ENCODE data around the gene SERINC4. TPM values are rescaled to one million over a fixed set of nuclear protein-coding genes. Genes with fewer than 3 reads are reported as not detected.
"Not testable (repeated sequence)": the region's sequence is repeated elsewhere in the genome, so short reads cannot be mapped to it uniquely, and the experiment has no call there.

The SERINC4 gene
- total RNA-seq, 1 donor from 2014 or later: not detected

GRCh38 chr15:43749690-43750345 lies 50.2 kb downstream of the SERINC4 start:
- intact Hi-C loops (cut with DNase I): no loop called here
- DNase-seq: peak; percentile 51
- H3K36me3 ChIP-seq: peaks cover 33% of the 10 kb centered on the region
- no peaks in the 10 kb centered on the region for H3K27me3 ChIP-seq (ENCODE audit: low read depth)
- no peaks in the 10 kb centered on the region for H3K9me3 ChIP-seq
- no peak for TF ChIP-seq CTCF (IDR thresholded peaks at IDR 0.05)
- peak overlapping the region; percentile 46 for H3K27ac ChIP-seq
- H3K4me1 ChIP-seq: peaks cover 54% of the 10 kb centered on the region
- ATAC-seq: no peak
- peak overlapping the region; percentile 31 for H3K4me3 ChIP-seq

GRCh38 chr15:43748376-43748775 lies 51.6 kb downstream of the SERINC4 start:
- no peak for DNase-seq
- peak overlapping the region; percentile 79 for H3K4me3 ChIP-seq
- peaks cover 54% of the 10 kb centered on the region for H3K4me1 ChIP-seq
- TF ChIP-seq CTCF (IDR thresholded peaks at IDR 0.05): no peak
- ATAC-seq: no peak
- intact Hi-C loops (cut with DNase I): no loop called here
- no peak overlapping the region for H3K27ac ChIP-seq
- no peaks in the 10 kb centered on the region for H3K9me3 ChIP-seq
- H3K27me3 ChIP-seq (ENCODE audit: low read depth): no peaks in the 10 kb centered on the region
- peaks cover 19% of the 10 kb centered on the region for H3K36me3 ChIP-seq

DNA sequence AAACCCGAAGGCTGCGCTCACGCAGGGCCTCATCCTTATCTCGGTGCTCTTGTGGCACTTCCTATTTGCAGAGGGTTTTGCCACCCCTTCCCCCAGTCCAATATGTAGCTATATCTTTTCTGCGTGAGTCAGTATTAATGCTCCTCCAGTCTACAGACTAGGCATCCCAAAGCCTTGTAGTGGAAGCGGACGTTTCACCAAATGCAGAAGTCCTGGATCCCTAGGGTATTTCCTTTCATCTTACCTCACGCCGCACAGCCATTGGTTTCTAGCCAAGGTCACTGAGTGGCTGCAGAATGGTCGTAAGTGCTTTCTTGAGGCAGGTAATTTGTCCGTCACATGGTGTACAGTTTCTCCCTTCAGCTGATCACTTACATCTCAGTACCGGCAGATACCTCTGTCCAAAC lies 53.1 kb downstream of the SERINC4 start:
- H3K27me3 ChIP-seq (ENCODE audit: low read depth); DNase-seq; H3K36me3 ChIP-seq; H3K9me3 ChIP-seq; intact Hi-C loops (cut with DNase I): not testable (repeated sequence)
- Histone ChIP-seq H3K4me1 (peaks cover 47% of the 10 kb centered on the region), H3K27ac (peak overlapping the region; percentile 97), H3K4me3 (peak overlapping the region; percentile 79)
- peak; percentile 69 to 73 for ATAC-seq

GRCh38 chr15:43746245-43746902 lies 53.6 kb downstream of the SERINC4 start, which contains the start of gene PDIA3:
PDIA3 (plus strand) TSS chr15:43746438; CDS start chr15:43746540, 102 bp downstream.
- TF ChIP-seq CTCF (IDR thresholded peaks at IDR 0.05): peak; percentile 10
- H3K9me3 ChIP-seq; H3K27me3 ChIP-seq (ENCODE audit: low read depth); H3K36me3 ChIP-seq; intact Hi-C loops (cut with DNase I): not testable (repeated sequence)
- Histone ChIP-seq H3K4me3 (peak within 1 kb of the TSS; percentile 79), H3K27ac (peak within 1 kb of the TSS; percentile 97), H3K4me1 (peaks cover 42% of the 10 kb centered on the region)
- peak; percentile 95 for DNase-seq
- ATAC-seq: peak; percentile 98 to 99

Small RNA genes lying within 50 kb of the gene (microRNA-seq; reads per million reads assigned to microRNA genes)
- 2.0 reads per million for gene MIR1282 (ENCODE audit: borderline number of aligned reads)

Other genes starting within 250 kb of the SERINC4 start
- gene PPIP5K1, start 210.0 kb downstream of the SERINC4 start, total RNA-seq: 31.6 TPM
- gene CKMT1B, start 206.2 kb downstream of the SERINC4 start, total RNA-seq: 0.89 TPM
- gene STRC, start 181.4 kb downstream of the SERINC4 start, total RNA-seq: not detected
- 2.7 TPM for gene CATSPER2, start 151.4 kb downstream of the SERINC4 start, total RNA-seq
- gene CKMT1A, start 106.4 kb downstream of the SERINC4 start, total RNA-seq: 0.80 TPM
- gene PDIA3, start 53.8 kb downstream of the SERINC4 start, total RNA-seq: 330 TPM
- 5.1 TPM for gene ELL3, start 23.3 kb downstream of the SERINC4 start, total RNA-seq
- gene SERF2, start 7.9 kb downstream of the SERINC4 start, total RNA-seq: 827 TPM
- gene HYPK, start 379 bp upstream of the SERINC4 start, total RNA-seq: 13.2 TPM
- 21.0 TPM for gene MFAP1, start 24.5 kb upstream of the SERINC4 start, total RNA-seq
- 5.7 TPM for gene WDR76, start 26.8 kb upstream of the SERINC4 start, total RNA-seq

Data from lower lobe of right lung (tissue), 2 donors.